Brain microvascular endothelial cell (primary cell): ENCODE data around the gene WAPL.
A peak's percentile ranks its signal among the peaks of the same experiment; 100 is the strongest.

ENCODE experiments used
- DNase-seq: peaks from one replicate; pipeline ENCODE4 v3.0.0-alpha.2; 2020
- H3K27ac ChIP-seq: fragments of 250-450 bp; sonication (Bioruptor Pico); 2 replicates; pipeline ENCODE4 v1.5.1; 2020; ENCODE audit warnings: mild to moderate bottlenecking, moderate library complexity
- H3K27me3 ChIP-seq: fragments of 250-450 bp; sonication (Bioruptor Pico); replicated peaks from 2 replicates; pipeline ENCODE4 v1.5.1; 2020; ENCODE audit warnings: mild to moderate bottlenecking
- H3K36me3 ChIP-seq: fragments of 250-450 bp; sonication (Bioruptor Pico); replicated peaks from 2 replicates; pipeline ENCODE4 v1.5.1; 2020; ENCODE audit warnings: mild to moderate bottlenecking
- H3K4me3 ChIP-seq: 2 replicates; pipeline ENCODE4 v1.5.1; 2011; ENCODE audit warnings: low read depth, mild to moderate bottlenecking, control low read depth, low read length, moderate library complexity
- CTCF ChIP-seq: IDR thresholded peaks from 2 replicates; pipeline ENCODE4 v1.5.1; 2011; ENCODE audit warnings: low read depth, mild to moderate bottlenecking, moderate library complexity, low read length, control low read depth, inconsistent platforms; ENCODE audit errors: missing control alignments
- in situ Hi-C: cut with HindIII; loops from 2 replicates; pipeline ENCODE4 v1.10.0; 2017; ENCODE audit warnings: low sequenced_read_pairs, low pct_ligation_motif_present

The WAPL gene

DNA sequence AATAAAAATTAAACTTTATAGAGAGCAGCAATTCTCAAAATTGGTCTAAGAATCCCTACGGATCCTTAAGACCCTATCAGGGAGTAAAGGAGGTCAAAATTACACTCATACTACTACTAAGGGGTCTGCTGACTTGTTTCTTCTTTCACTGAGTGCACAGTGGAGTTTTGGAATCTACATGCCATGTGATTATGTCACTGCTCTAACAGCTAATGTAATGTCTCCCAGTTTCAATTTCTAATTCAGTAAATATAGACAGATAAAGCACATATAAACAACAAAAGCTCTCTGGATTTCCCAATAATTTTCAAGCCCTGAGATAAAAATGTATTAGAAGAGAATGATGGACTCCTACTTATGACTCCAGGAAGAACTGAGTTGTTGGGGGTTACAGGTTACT lies 74.6 kb downstream of the WAPL start:
- TF ChIP-seq CTCF, result no peak
- no peaks in the 10 kb centered on the region for H3K27me3 ChIP-seq
- H3K36me3 ChIP-seq, result peaks cover 26% of the 10 kb centered on the region
- no peak overlapping the region for H3K4me3 ChIP-seq
- H3K27ac ChIP-seq, result peak overlapping the region; percentile 26
- no peak for DNase-seq
- in situ Hi-C loops, result no loop called here

DNA sequence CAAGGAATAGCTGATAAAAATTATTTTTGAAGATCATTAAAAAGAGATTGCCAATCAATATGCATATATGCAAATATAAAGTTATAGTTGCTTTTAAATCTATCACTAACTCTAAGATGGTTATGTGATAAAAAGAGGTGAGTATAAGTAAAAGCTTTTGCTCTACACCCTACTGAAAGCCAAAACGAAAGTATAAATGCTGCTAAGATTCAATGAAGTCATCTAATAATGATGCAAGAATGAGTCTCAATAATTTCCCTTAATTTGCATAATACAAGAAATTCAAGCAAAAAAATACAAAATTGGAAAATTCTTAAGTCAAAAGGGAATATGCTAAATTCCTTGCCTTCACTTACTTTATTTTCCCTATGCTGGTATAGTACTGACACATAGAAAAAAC lies 75.2 kb downstream of the WAPL start:
- DNase-seq, result no peak
- H3K36me3 ChIP-seq, result peaks cover 25% of the 10 kb centered on the region
- TF ChIP-seq CTCF, result no peak
- H3K27me3 ChIP-seq, result no peaks in the 10 kb centered on the region
- no peak overlapping the region for H3K4me3 ChIP-seq
- in situ Hi-C loops, result no loop called here
- peak overlapping the region; percentile 26 for H3K27ac ChIP-seq

GRCh38 chr10:86443936-86444335 lies 77.7 kb downstream of the WAPL start:
- Histone ChIP-seq H3K27ac (peak overlapping the region; percentile 97), H3K36me3 (peaks cover 18% of the 10 kb centered on the region), H3K4me3 (no peak overlapping the region), H3K27me3 (no peaks in the 10 kb centered on the region)
- no peak for TF ChIP-seq CTCF
- peak; percentile 70 for DNase-seq
- in situ Hi-C loops, result no loop called here

DNA sequence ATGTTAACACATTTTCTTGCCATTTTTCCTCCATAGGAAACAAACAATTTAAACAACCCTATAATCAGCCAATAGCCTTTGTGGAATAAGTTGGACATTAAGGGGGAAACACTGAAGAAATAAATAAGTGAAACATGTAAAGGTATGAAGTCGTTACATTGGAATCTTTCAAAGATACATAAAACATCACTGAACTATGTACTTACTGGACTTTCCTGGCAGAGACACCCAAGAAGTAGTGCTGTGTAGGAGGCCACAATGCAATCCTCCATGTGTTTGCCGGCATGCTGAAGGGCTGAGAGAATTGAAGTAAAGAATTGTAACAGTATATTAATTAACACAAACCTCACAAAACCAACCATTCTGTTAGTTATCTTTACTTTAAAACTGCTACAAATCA lies 78.5 kb downstream of the WAPL start:
- peaks cover 18% of the 10 kb centered on the region for H3K36me3 ChIP-seq
- no peak for TF ChIP-seq CTCF
- DNase-seq, result peak; percentile 48
- H3K4me3 ChIP-seq, result no peak overlapping the region
- no peaks in the 10 kb centered on the region for H3K27me3 ChIP-seq
- peak overlapping the region; percentile 97 for H3K27ac ChIP-seq
- in situ Hi-C loops, result no loop called here

DNA sequence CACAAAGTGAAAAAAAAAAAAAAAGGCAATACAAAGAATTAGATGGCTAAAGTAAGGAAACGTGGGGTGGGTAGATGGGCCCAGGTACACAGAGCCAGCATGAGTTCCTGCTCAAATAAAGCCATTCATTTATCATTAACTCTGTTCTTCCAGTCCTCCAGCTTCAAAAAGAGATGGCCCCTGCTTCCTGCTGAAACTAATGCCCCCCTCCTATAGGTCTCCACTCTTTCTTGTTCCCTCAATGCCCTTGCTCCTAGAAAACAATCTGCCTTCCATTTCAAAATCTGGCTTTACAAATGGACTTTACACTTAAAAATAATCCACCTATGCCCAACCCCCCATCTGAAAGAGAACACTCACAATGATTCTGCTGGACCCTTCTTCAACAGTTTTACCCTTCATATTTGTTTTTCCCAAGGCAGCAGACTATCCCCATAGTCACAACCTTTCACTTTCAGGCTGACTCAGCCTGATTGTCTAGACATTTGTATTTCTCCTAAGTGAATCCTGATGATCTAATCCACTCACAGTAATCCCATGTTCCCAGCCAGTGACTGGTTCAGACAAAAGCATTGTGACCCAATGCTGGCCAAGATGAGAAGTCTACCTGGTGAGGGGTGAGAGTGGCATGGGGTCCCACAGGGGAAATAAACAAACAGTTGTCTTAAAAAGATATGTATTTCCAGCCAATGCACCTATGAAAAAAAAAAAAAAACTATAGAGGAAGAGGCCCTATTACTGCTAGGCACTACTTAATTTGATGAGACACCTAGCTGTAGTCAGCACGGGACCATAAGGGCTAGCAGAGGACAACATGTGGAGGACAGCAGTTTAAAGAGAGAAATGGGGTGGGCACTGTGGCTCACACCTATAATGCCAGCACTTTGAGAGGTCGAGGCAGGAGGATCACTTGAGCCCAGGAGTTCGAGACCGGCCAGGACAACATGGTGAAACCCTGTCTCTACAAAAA lies 80.4 kb downstream of the WAPL start:
- Histone ChIP-seq H3K4me3 (no peak overlapping the region), H3K27me3 (no peaks in the 10 kb centered on the region), H3K27ac (peak overlapping the region; percentile 97), H3K36me3 (peaks cover 30% of the 10 kb centered on the region)
- no peak for TF ChIP-seq CTCF
- in situ Hi-C loops, result no loop called here
- peak; percentile 96 for DNase-seq
